ENCODE data around the gene NFIA. TPM values are rescaled to one million over a fixed set of nuclear protein-coding genes. Genes with fewer than 3 reads are reported as not detected.

NFIA gene
- total and polyA plus RNA-seq, 9 of the 15 experiments (the other 6 are each of a cell fraction or from before 2014, with no cell fraction given) = 5.3 to 24.9 (median 9.8) TPM

DNA sequence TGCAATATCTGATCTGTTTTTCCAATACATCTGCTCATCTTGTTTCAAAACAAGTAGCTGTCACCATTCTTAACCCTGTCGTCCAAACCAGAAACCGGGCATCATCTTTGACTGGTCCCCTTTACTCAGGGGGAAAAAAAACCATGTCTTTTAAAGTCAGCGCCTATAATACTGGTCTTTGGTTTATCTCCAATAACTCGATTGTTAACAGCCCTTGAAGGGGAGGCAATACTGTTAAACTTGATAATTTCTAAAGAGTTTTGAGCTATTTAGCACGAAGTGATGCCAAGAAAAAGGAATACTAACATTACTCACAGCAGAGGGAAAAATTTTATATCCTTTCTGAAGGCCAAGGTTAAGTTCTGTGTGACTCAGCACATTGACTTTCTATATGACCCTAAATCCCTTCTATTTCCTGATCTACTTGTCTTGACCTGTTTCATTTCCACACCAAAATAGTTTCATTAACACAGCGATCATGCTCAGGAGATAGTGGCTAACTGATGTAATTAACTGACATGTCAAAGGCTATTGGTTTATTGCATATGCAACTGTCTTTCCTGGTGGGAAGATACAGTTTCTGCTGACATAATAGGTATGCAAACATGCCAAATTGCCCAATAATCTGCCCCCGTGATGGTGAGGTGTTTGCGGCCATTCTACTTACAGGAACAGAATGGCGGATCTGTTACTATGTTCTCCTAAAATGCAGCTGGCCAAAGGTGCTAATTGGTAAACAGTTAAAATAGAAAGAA is 59.1 kb downstream of the NFIA start (continued):
- TF ChIP-seq SREBF1 (IDR thresholded peaks at IDR 0.05; ENCODE audit: borderline replicate concordance, low read depth, low read length) = 0 out of 2 replicates have a peak, but pooled peaks have one; percentile 33
- no peak for TF ChIP-seq POLR2B (IDR thresholded peaks at IDR 0.05; ENCODE audit: low read depth, partially characterized antibody)
- TF ChIP-seq, protein P1, sequence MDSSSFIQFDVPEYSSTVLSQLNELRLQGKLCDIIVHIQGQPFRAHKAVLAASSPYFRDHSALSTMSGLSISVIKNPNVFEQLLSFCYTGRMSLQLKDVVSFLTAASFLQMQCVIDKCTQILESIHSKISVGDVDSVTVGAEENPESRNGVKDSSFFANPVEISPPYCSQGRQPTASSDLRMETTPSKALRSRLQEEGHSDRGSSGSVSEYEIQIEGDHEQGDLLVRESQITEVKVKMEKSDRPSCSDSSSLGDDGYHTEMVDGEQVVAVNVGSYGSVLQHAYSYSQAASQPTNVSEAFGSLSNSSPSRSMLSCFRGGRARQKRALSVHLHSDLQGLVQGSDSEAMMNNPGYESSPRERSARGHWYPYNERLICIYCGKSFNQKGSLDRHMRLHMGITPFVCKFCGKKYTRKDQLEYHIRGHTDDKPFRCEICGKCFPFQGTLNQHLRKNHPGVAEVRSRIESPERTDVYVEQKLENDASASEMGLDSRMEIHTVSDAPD (CRISPR knock-in tag; IDR thresholded peaks at IDR 0.05) = no peak
- peak; percentile 62 for TF ChIP-seq MAFK (IDR thresholded peaks at IDR 0.05; ENCODE audit: low read length)
- TF ChIP-seq, protein P2, sequence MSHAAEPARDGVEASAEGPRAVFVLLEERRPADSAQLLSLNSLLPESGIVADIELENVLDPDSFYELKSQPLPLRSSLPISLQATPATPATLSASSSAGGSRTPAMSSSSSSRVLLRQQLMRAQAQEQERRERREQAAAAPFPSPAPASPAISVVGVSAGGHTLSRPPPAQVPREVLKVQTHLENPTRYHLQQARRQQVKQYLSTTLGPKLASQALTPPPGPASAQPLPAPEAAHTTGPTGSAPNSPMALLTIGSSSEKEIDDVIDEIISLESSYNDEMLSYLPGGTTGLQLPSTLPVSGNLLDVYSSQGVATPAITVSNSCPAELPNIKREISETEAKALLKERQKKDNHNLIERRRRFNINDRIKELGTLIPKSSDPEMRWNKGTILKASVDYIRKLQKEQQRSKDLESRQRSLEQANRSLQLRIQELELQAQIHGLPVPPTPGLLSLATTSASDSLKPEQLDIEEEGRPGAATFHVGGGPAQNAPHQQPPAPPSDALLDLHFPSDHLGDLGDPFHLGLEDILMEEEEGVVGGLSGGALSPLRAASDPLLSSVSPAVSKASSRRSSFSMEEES (CRISPR knock-in tag; IDR thresholded peaks at IDR 0.05) = no peak
- no peak for TF ChIP-seq BHLHE40 (IDR thresholded peaks at IDR 0.05; ENCODE audit: low read length)
- TF ChIP-seq, protein P3, sequence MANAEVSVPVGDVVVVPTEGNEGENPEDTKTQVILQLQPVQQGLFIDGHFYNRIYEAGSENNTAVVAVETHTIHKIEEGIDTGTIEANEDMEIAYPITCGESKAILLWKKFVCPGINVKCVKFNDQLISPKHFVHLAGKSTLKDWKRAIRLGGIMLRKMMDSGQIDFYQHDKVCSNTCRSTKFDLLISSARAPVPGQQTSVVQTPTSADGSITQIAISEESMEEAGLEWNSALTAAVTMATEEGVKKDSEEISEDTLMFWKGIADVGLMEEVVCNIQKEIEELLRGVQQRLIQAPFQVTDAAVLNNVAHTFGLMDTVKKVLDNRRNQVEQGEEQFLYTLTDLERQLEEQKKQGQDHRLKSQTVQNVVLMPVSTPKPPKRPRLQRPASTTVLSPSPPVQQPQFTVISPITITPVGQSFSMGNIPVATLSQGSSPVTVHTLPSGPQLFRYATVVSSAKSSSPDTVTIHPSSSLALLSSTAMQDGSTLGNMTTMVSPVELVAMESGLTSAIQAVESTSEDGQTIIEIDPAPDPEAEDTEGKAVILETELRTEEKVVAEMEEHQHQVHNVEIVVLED (CRISPR knock-in tag; IDR thresholded peaks at IDR 0.05) = no peak
- TF ChIP-seq, protein P4, sequence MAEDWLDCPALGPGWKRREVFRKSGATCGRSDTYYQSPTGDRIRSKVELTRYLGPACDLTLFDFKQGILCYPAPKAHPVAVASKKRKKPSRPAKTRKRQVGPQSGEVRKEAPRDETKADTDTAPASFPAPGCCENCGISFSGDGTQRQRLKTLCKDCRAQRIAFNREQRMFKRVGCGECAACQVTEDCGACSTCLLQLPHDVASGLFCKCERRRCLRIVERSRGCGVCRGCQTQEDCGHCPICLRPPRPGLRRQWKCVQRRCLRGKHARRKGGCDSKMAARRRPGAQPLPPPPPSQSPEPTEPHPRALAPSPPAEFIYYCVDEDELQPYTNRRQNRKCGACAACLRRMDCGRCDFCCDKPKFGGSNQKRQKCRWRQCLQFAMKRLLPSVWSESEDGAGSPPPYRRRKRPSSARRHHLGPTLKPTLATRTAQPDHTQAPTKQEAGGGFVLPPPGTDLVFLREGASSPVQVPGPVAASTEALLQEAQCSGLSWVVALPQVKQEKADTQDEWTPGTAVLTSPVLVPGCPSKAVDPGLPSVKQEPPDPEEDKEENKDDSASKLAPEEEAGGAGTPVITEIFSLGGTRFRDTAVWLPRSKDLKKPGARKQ (CRISPR knock-in tag; IDR thresholded peaks at IDR 0.05) = no peak
- no peak for TF ChIP-seq SP2 (IDR thresholded peaks at IDR 0.05; ENCODE audit: extremely low read depth, low read depth, low read length, poor library complexity, severe bottlenecking)
- TF ChIP-seq, protein P5, sequence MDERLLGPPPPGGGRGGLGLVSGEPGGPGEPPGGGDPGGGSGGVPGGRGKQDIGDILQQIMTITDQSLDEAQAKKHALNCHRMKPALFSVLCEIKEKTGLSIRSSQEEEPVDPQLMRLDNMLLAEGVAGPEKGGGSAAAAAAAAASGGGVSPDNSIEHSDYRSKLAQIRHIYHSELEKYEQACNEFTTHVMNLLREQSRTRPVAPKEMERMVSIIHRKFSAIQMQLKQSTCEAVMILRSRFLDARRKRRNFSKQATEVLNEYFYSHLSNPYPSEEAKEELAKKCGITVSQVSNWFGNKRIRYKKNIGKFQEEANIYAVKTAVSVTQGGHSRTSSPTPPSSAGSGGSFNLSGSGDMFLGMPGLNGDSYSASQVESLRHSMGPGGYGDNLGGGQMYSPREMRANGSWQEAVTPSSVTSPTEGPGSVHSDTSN (CRISPR knock-in tag; IDR thresholded peaks at IDR 0.05; ENCODE audit: low read depth) = no peak
- TF ChIP-seq, protein P5 (tag; conservative IDR thresholded peaks at IDR 0.05; ENCODE audit: low read depth) = peak; percentile 74
- TF ChIP-seq ZFP36 (IDR thresholded peaks at IDR 0.05; ENCODE audit: low read depth, low read length, partially characterized antibody) = no peak
- no peak for TF ChIP-seq SIN3A (IDR thresholded peaks at IDR 0.05; ENCODE audit: borderline replicate concordance in 2 of 2, control insufficient read depth in 1 of 2, low read depth in 2 of 2, low read length in 2 of 2)
- no peak for TF ChIP-seq ZNF830 (CRISPR knock-in tag; IDR thresholded peaks at IDR 0.05)
- TF ChIP-seq, protein P6, sequence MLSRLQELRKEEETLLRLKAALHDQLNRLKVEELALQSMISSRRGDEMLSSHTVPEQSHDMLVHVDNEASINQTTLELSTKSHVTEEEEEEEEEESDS (CRISPR knock-in tag; IDR thresholded peaks at IDR 0.05) = no peak
- TF ChIP-seq ZNF316 (IDR thresholded peaks at IDR 0.05) = peak; percentile 96
- TF ChIP-seq ZNF766 (CRISPR knock-in tag; conservative IDR thresholded peaks at IDR 0.05) = peak; percentile 81
- TF ChIP-seq CBFA2T3 (IDR thresholded peaks at IDR 0.05) = no peak; the same call in 1 of the 2 replicates
